NB4 (cell line): Measurements from ENCODE around the gene ANP32A.

Source experiments
- DNase-seq: peaks from one replicate; pipeline ENCODE4 v3.0.0; 2010; ENCODE audit warnings: low read depth
- H3K4me3 ChIP-seq: one replicate; pipeline ENCODE4 v1.5.1; 2011; ENCODE audit warnings: mild to moderate bottlenecking, low read depth, low read length, moderate library complexity
- CTCF ChIP-seq: IDR thresholded peaks from one replicate; pipeline ENCODE4 v1.5.1; 2012; ENCODE audit warnings: low read depth, low read length
- MAX ChIP-seq: IDR thresholded peaks from 2 replicates; pipeline ENCODE4 v1.6.1; 2011; ENCODE audit warnings: low read depth, low read length
- MYC ChIP-seq: IDR thresholded peaks from 2 replicates; pipeline ENCODE4 v1.6.1; 2011; ENCODE audit warnings: low read depth, low read length
- POLR2A ChIP-seq: IDR thresholded peaks from 2 replicates; pipeline ENCODE4 v1.6.1; 2011; ENCODE audit warnings: mild to moderate bottlenecking; ENCODE audit not compliant: insufficient read length; ENCODE audit errors: extremely low read depth

The ANP32A gene

GRCh38 chr15:68774120-68774519 lies 46.6 kb downstream of the ANP32A start:
- TF ChIP-seq MYC (no peak), MAX (no peak), CTCF (no peak), POLR2A (no peak)

GRCh38 chr15:68773036-68773435 lies 47.7 kb downstream of the ANP32A start:
- no peak overlapping the region for H3K4me3 ChIP-seq
- TF ChIP-seq POLR2A: no peak
- no peak for TF ChIP-seq MAX
- no peak for TF ChIP-seq MYC
- no peak for DNase-seq

More at GRCh38 chr15:68774120-68774519, 46.6 kb downstream of the ANP32A start:
- no peak for DNase-seq
- H3K4me3 ChIP-seq: no peak overlapping the region

- TF ChIP-seq MYC (no peak), MAX (no peak), POLR2A (no peak), CTCF (no peak)
- H3K4me3 ChIP-seq: no peak overlapping the region
- DNase-seq: no peak
These were observed 50.5 kb downstream of the ANP32A start for GRCh38 chr15:68770216-68770615.

- DNase-seq: no peak
- H3K4me3 ChIP-seq: no peak overlapping the region
- no peak for TF ChIP-seq MAX
- TF ChIP-seq POLR2A: no peak
- TF ChIP-seq CTCF: no peak
- no peak for TF ChIP-seq MYC
These were observed 51.0 kb downstream of the ANP32A start for GRCh38 chr15:68769702-68770101.

- no peak for DNase-seq
- TF ChIP-seq CTCF (no peak), MAX (0 out of 2 replicates have a peak, but pooled peaks have one; percentile 17)
- no peak overlapping the region for H3K4me3 ChIP-seq
These were observed 52.4 kb downstream of the ANP32A start for GRCh38 chr15:68768321-68768720.

- TF ChIP-seq MYC: no peak
- DNase-seq: no peak
- H3K4me3 ChIP-seq: no peak overlapping the region
These were observed 52.9 kb downstream of the ANP32A start for GRCh38 chr15:68767833-68768232.

- TF ChIP-seq CTCF: no peak
- TF ChIP-seq MAX: no peak
- no peak for TF ChIP-seq MYC
- no peak for TF ChIP-seq POLR2A
- H3K4me3 ChIP-seq: no peak overlapping the region
- no peak for DNase-seq
These were observed 54.9 kb downstream of the ANP32A start for GRCh38 chr15:68765602-68766368.
